Left lung (tissue), 10 donors: ENCODE data around the gene KDELR3. TPM values are rescaled to one million over a fixed set of nuclear protein-coding genes. Genes with fewer than 3 reads are reported as not detected.

Source experiments
- ATAC-seq: fragments of 200-7000 bp; cut with Tn5 transposase; one replicate; pipeline ENCODE4 v1.9.1; 2020; ENCODE audit warnings: moderate library complexity
- DNase-seq, 4 donors: peaks; one replicate each; pipeline ENCODE4 v3.0.0-alpha.2; 2013 to 2020
- H3K27ac ChIP-seq, 2 donors: fragments of 200-600 bp; sonication (generic) in 1 of 2; one replicate each; pipeline versions ENCODE4 v1.5.0 to v1.8.0; 2020 to 2021
- H3K27me3 ChIP-seq, 2 donors: fragments of 200-600 bp; sonication (generic) in 1 of 2; one replicate each; pipeline versions ENCODE4 v1.5.0 to v1.8.0; 2020 to 2021
- H3K36me3 ChIP-seq, 2 donors: fragments of 200-600 bp; sonication (generic) in 1 of 2; one replicate each; pipeline versions ENCODE4 v1.5.0 to v1.8.0; 2020 to 2021
- H3K4me1 ChIP-seq, 2 donors: fragments of 200-600 bp; one replicate each; pipeline ENCODE4 v1.8.0; 2021
- H3K4me3 ChIP-seq, 2 donors: fragments of 200-600 bp; sonication (generic) in 1 of 2; one replicate each; pipeline versions ENCODE4 v1.5.0 to v1.8.0; 2020 to 2021; ENCODE audit warnings: mild to moderate bottlenecking in 1 of 2
- H3K9me3 ChIP-seq, 2 donors: fragments of 200-600 bp; sonication (generic) in 1 of 2; one replicate each; pipeline versions ENCODE4 v1.5.0 to v1.8.0; 2020 to 2021
- intact Hi-C, 2 donors: fragments of 100-400 bp; cut with DNase I; formaldehyde crosslinking; loops; one replicate each; pipeline versions ENCODE4 v1.11.2 to v1.14.2; 2022
- polyA plus RNA-seq, 6 donors: library from polyadenylated mRNA; unstranded; fragments of 120-200 nt; gene quantifications; one replicate each; pipeline ENCODE4 v1.2.1, GENCODE V29; 2013; ENCODE audit not compliant: insufficient read length in 6 of 6
- total RNA-seq, 2 donors: library from RNA; stranded (reverse); fragmentation: NEBNext Ultra II Directional; extraction: Animal tissue kit (Norgen Biotek cat#: 25700); gene quantifications; one replicate each; pipeline ENCODE4 v1.2.1, GENCODE V29; 2021
- TF ChIP-seq, protein P1 (sequence below), 2 donors: fragments of 200-600 bp; sonication (generic) in 1 of 2; IDR thresholded peaks; one replicate each; pipeline versions ENCODE4 v1.5.0 to v1.8.0; 2021; ENCODE audit warnings: antibody characterized with exemption in 2 of 2
- donor health status: DM: no; HTN: yes; CAD: no.
- donor health status: DM: no; HTN: no; CAD: no.

The KDELR3 gene
- total and polyA plus RNA-seq, 8 donors = 5.5 to 53.8 (median 7.7) TPM

GRCh38 chr22:38519453-38520250 lies 51.8 kb downstream of the KDELR3 start:
- DNase-seq (no peak), ATAC-seq (no peak)
- TF ChIP-seq, protein P1, sequence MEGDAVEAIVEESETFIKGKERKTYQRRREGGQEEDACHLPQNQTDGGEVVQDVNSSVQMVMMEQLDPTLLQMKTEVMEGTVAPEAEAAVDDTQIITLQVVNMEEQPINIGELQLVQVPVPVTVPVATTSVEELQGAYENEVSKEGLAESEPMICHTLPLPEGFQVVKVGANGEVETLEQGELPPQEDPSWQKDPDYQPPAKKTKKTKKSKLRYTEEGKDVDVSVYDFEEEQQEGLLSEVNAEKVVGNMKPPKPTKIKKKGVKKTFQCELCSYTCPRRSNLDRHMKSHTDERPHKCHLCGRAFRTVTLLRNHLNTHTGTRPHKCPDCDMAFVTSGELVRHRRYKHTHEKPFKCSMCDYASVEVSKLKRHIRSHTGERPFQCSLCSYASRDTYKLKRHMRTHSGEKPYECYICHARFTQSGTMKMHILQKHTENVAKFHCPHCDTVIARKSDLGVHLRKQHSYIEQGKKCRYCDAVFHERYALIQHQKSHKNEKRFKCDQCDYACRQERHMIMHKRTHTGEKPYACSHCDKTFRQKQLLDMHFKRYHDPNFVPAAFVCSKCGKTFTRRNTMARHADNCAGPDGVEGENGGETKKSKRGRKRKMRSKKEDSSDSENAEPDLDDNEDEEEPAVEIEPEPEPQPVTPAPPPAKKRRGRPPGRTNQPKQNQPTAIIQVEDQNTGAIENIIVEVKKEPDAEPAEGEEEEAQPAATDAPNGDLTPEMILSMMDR (IDR thresholded peaks at IDR 0.05) = no peak
- Histone ChIP-seq H3K4me1 (no peaks in the 10 kb centered on the region), H3K27me3 (no peaks in the 10 kb centered on the region), H3K4me3 (no peak overlapping the region), H3K27ac (no peak overlapping the region), H3K36me3 (no peaks in the 10 kb centered on the region), H3K9me3 (no peaks in the 10 kb centered on the region)
- intact Hi-C loops = no loop called here

DNA sequence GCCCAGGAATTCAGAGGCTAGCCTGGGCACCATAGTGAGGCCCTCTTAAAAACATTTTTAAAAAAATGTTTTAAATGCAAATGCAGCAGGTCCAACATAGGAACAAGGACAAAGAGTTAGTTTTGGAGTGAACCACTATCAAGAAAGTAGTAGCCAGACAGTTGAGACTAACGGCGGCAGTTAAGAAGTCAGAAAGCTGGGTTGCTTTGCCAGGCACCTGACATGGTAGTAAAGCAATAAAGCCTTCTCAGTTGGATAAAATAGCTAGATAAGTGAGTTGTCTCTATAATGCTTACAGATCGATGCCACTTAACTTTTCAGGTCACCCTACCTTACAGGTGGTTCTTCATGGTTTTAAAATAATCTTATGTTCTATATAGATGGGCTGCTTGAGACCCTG lies 55.1 kb downstream of the KDELR3 start:
- DNase-seq (no peak), ATAC-seq (no peak)
- no peaks in the 10 kb centered on the region for H3K4me1 ChIP-seq
- no peaks in the 10 kb centered on the region for H3K36me3 ChIP-seq
- H3K27me3 ChIP-seq = no peaks in the 10 kb centered on the region
- H3K27ac ChIP-seq = no peak overlapping the region
- no peaks in the 10 kb centered on the region for H3K9me3 ChIP-seq
- no peak overlapping the region for H3K4me3 ChIP-seq
- intact Hi-C loops = no loop called here
- TF ChIP-seq, protein P1 (IDR thresholded peaks at IDR 0.05) = no peak

- H3K9me3 ChIP-seq = no peaks in the 10 kb centered on the region
- H3K36me3 ChIP-seq = no peaks in the 10 kb centered on the region
- H3K4me3 ChIP-seq = no peak overlapping the region
- TF ChIP-seq, protein P1 (IDR thresholded peaks at IDR 0.05) = no peak
- intact Hi-C loops = no loop called here
- H3K4me1 ChIP-seq = no peaks in the 10 kb centered on the region
- H3K27me3 ChIP-seq = no peaks in the 10 kb centered on the region
- H3K27ac ChIP-seq = no peak overlapping the region
- ATAC-seq = no peak
- no peak for DNase-seq
Measured at GRCh38 chr22:38523479-38523878, 55.6 kb downstream of the KDELR3 start.

DNA sequence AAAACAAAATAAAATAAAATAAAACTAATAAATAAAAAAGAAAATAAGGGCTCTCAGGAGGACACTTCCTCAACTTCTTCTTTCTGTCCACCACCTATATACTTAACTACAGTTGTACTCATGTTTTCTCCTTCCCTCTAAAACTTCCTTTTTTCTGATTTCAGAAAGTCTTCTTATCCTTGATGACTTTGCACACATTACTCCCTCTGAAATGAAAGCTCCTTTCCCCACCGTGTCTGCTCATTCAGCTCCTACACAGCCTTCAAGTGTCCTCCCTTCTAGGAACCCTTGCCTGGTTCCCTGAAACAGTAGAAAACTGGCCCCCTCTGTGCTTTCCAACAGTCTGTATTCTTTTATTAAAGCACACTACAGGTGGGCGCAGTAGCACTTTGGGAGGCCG lies 56.5 kb downstream of the KDELR3 start:
- Histone ChIP-seq H3K4me1 (no peaks in the 10 kb centered on the region), H3K36me3 (no peaks in the 10 kb centered on the region), H3K9me3 (no peaks in the 10 kb centered on the region), H3K27ac (no peak overlapping the region), H3K27me3 (no peaks in the 10 kb centered on the region), H3K4me3 (no peak overlapping the region)
- no peak for DNase-seq
- intact Hi-C loops = no loop called here
- ATAC-seq = no peak
- TF ChIP-seq, protein P1 (IDR thresholded peaks at IDR 0.05) = no peak

DNA sequence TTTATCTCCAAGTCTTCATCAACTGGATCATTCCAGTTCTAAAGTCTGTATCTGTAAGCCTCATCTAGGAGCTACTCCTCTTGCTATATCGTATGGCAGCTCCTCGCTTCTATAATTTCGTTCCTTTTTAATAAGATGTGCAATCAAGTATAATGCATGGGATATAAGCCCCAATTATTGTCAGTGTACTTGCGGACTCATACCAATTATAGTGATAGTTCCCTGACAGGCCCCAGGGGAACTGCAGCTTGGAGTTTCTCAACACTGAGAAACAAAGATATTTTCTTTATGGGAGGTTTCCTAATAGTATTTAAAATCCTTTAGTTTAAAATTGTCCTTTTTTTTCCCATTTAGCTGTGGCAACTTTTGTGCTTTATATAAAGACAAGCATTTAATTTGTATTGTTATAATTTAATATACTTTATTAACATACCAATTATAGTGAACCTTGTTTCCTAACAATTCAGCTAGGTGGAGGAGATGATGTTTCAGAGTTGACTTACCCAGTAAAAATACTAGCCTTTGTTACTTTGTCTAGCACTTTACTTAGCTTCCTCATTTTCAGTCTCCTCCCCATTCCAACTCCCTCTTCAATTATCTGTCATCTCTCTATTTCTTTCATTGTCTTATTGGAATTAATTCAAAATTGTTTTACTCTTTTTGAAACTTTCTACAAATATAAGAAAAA lies 63.5 kb downstream of the KDELR3 start:
- DNase-seq = no peak
- Histone ChIP-seq H3K36me3 (no peaks in the 10 kb centered on the region), H3K4me3 (no peak overlapping the region), H3K27ac (no peak overlapping the region), H3K9me3 (no peaks in the 10 kb centered on the region), H3K4me1 (no peaks in the 10 kb centered on the region), H3K27me3 (peaks cover 0 to 7% of the 10 kb centered on the region in 2 donors)
- intact Hi-C loops = no loop called here
- TF ChIP-seq, protein P1 (IDR thresholded peaks at IDR 0.05) = no peak
- ATAC-seq = no peak
